OCI-LY7 (cell line): Measurements from ENCODE around the gene TTLL5. TPM values are rescaled to one million over a fixed set of nuclear protein-coding genes. Genes with fewer than 3 reads are reported as not detected.

ENCODE experiments used
- BruUV-seq: library from RNA; stranded (reverse); fragments of 400-500 nt; replicated peaks from 2 replicates; lab custom pipeline; 2021; lab: Mats Ljungman, UMichigan
- CTCF ChIA-PET: fragments of 300-600 bp; sonication (Branson Sonifier 250); formaldehyde crosslinking; loops from one replicate; lab custom pipeline; 2022; ENCODE audit warnings: antibody characterized with exemption; ENCODE audit not compliant: unreplicated experiment; lab: Charles Lee
- POLR2A ChIA-PET: fragments of 300-600 bp; sonication (Branson Sonifier 250); formaldehyde crosslinking; loops from one replicate; lab custom pipeline; 2022; ENCODE audit warnings: antibody characterized with exemption; lab: Charles Lee
- DNase-seq: peaks from one replicate; pipeline ENCODE4 v3.0.0-alpha.2; 2015; ENCODE audit warnings: low spot score
- H2AFZ ChIP-seq: fragments of 200-600 bp; sonication (generic), shearing (Covaris generic); 2 replicates; pipeline ENCODE4 v1.6.1; 2014; ENCODE audit warnings: mild to moderate bottlenecking, antibody characterized with exemption, low read length, moderate library complexity
- H3K27ac ChIP-seq: fragments of 200-600 bp; sonication (generic); 2 replicates; pipeline ENCODE4 v1.5.1; 2014; ENCODE audit warnings: mixed run types, low read depth, mild to moderate bottlenecking, moderate library complexity, low read length, inconsistent platforms; ENCODE audit not compliant: poor library complexity, severe bottlenecking
- H3K36me3 ChIP-seq: fragments of 200-600 bp; sonication (generic); 2 replicates; pipeline ENCODE4 v1.6.1; 2014; ENCODE audit warnings: mild to moderate bottlenecking, antibody characterized with exemption, low read length, moderate library complexity, mixed read lengths; ENCODE audit not compliant: insufficient read depth
- H3K4me1 ChIP-seq: fragments of 200-600 bp; sonication (generic); 2 replicates; pipeline ENCODE4 v1.5.1; 2014; ENCODE audit warnings: mild to moderate bottlenecking, low read length; ENCODE audit not compliant: insufficient read depth, poor library complexity, severe bottlenecking
- H3K4me2 ChIP-seq: fragments of 200-600 bp; sonication (generic); 2 replicates; pipeline ENCODE4 v1.6.1; 2014; ENCODE audit warnings: mild to moderate bottlenecking, low read length
- H3K4me3 ChIP-seq: fragments of 200-600 bp; sonication (generic); 2 replicates; pipeline ENCODE4 v1.5.1; 2014; ENCODE audit warnings: mild to moderate bottlenecking, low read depth, low read length; ENCODE audit not compliant: poor library complexity, severe bottlenecking
- H3K79me2 ChIP-seq: fragments of 200-600 bp; sonication (generic); 2 replicates; pipeline ENCODE4 v1.6.1; 2016; ENCODE audit warnings: low read depth, mild to moderate bottlenecking, low read length, moderate library complexity, mixed read lengths; ENCODE audit not compliant: insufficient read depth
- H3K9me2 ChIP-seq: fragments of 200-600 bp; sonication (generic); 2 replicates; pipeline ENCODE4 v1.6.1; 2016; ENCODE audit warnings: mild to moderate bottlenecking, low read length, mixed read lengths; ENCODE audit not compliant: insufficient read depth
- H3K9me3 ChIP-seq: fragments of 200-600 bp; sonication (generic); 2 replicates; pipeline ENCODE4 v1.6.1; 2014; ENCODE audit warnings: mild to moderate bottlenecking, mixed run types, low read length, mixed read lengths
- H4K20me1 ChIP-seq: fragments of 200-600 bp; sonication (generic); 2 replicates; pipeline ENCODE4 v1.6.1; 2014; ENCODE audit warnings: mild to moderate bottlenecking, antibody characterized with exemption, low read length, moderate library complexity, mixed read lengths; ENCODE audit not compliant: insufficient read depth
- EZH2phosphoT487 ChIP-seq: fragments of 200-600 bp; sonication (generic); IDR thresholded peaks from 2 replicates; pipeline ENCODE4 v1.6.1; 2018; ENCODE audit warnings: low read depth, borderline replicate concordance, mild to moderate bottlenecking, mixed run types, antibody characterized with exemption, low read length, moderate library complexity, mixed read lengths
- intact Hi-C: fragments of 100-400 bp; cut with micrococcal nuclease; formaldehyde crosslinking; loops from one replicate; pipeline ENCODE4 v1.10.0; 2022; ENCODE audit not compliant: unreplicated experiment
- total RNA-seq, 2 experiments: library from RNA; depleted of rRNA in 1 of 2; stranded (reverse); fragments of >200 nt in 1 of 2; shearing (Covaris generic) in 1 of 2; gene quantifications; 2 replicates each; pipeline ENCODE4 v1.2.3, GENCODE V29; 2014 to 2022
- TF ChIP-seq, protein P1 (sequence below): fragments of 200-600 bp; sonication (generic); conservative IDR thresholded peaks from 2 replicates; pipeline ENCODE4 v1.5.1; 2014; ENCODE audit warnings: mild to moderate bottlenecking, antibody characterized with exemption, low read length, moderate library complexity, mixed read lengths

TTLL5 gene
- total RNA-seq, 2 experiments from 2014 or later, result 34.3 to 55.6 TPM

DNA sequence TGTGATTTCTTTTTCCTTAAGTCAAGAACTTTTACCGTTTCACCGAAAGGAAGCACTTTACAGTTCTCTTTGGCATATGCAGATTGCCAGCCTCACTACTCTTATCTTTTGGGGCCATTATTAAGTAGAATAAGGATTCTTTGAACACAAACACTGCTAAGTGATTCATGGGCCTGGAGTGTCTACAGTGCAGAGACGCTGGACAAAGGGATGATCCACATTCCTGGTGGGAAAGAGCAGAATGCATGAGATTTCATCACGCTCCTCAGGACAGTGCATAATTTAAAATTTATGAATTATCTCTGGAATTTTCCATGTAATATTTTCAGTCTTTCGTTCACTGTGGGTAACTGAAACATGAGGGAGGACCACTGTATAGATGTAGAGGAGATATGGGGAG, 90.2 kb downstream of the TTLL5 start:
- Histone ChIP-seq H2AFZ (no peak overlapping the region), H3K79me2 (no peaks in the 10 kb centered on the region), H3K36me3 (peaks cover 58% of the 10 kb centered on the region), H3K4me3 (no peak overlapping the region), H3K4me1 (no peaks in the 10 kb centered on the region), H3K9me3 (no peaks in the 10 kb centered on the region), H4K20me1 (no peaks in the 10 kb centered on the region), H3K27ac (no peak overlapping the region), H3K9me2 (no peaks in the 10 kb centered on the region), H3K4me2 (no peak overlapping the region)
- no peak for TF ChIP-seq EZH2phosphoT487
- TF ChIP-seq, protein P1, sequence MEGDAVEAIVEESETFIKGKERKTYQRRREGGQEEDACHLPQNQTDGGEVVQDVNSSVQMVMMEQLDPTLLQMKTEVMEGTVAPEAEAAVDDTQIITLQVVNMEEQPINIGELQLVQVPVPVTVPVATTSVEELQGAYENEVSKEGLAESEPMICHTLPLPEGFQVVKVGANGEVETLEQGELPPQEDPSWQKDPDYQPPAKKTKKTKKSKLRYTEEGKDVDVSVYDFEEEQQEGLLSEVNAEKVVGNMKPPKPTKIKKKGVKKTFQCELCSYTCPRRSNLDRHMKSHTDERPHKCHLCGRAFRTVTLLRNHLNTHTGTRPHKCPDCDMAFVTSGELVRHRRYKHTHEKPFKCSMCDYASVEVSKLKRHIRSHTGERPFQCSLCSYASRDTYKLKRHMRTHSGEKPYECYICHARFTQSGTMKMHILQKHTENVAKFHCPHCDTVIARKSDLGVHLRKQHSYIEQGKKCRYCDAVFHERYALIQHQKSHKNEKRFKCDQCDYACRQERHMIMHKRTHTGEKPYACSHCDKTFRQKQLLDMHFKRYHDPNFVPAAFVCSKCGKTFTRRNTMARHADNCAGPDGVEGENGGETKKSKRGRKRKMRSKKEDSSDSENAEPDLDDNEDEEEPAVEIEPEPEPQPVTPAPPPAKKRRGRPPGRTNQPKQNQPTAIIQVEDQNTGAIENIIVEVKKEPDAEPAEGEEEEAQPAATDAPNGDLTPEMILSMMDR, result no peak
- ChIA-PET POLR2A (no interaction called here), CTCF (no interaction called here)
- no peak for DNase-seq
- intact Hi-C loops, result no loop called here
- BruUV-seq, result no TSS peak

DNA sequence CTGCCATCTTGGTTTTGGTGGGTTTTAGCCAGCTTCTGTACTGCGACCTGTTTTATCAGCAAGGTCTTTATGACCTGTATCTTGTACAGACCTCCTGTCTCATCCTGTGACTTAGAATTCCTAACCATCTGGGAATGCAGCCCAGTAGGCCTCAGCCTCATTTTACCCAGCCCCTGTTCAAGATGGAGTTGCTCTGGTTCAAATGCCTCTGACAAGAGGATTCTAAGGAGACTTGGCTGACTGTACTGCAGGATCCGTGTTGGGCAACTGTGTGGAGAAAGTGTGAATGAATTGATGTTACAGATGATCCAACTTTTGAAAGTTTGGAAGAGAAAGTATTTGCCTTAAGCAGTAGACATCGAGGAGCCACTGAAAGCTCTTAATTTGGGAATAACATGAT, 91.0 kb downstream of the TTLL5 start:
- no peak overlapping the region for H3K4me2 ChIP-seq
- H3K27ac ChIP-seq, result no peak overlapping the region
- no peak overlapping the region for H2AFZ ChIP-seq
- no peaks in the 10 kb centered on the region for H3K79me2 ChIP-seq
- H3K9me3 ChIP-seq, result no peaks in the 10 kb centered on the region
- BruUV-seq, result no TSS peak
- DNase-seq, result no peak
- POLR2A ChIA-PET, result interaction anchor here (0.9 kb wide), 1 partner anchor 22 kb away, joined by 3 read pairs; no protein-coding TSS in a partner anchor
- no peaks in the 10 kb centered on the region for H3K4me1 ChIP-seq
- no peaks in the 10 kb centered on the region for H3K9me2 ChIP-seq
- peaks cover 50% of the 10 kb centered on the region for H3K36me3 ChIP-seq
- CTCF ChIA-PET, result no interaction called here
- TF ChIP-seq, protein P1, result no peak
- TF ChIP-seq EZH2phosphoT487, result no peak
- H3K4me3 ChIP-seq, result no peak overlapping the region
- intact Hi-C loops, result no loop called here
- no peaks in the 10 kb centered on the region for H4K20me1 ChIP-seq

DNA sequence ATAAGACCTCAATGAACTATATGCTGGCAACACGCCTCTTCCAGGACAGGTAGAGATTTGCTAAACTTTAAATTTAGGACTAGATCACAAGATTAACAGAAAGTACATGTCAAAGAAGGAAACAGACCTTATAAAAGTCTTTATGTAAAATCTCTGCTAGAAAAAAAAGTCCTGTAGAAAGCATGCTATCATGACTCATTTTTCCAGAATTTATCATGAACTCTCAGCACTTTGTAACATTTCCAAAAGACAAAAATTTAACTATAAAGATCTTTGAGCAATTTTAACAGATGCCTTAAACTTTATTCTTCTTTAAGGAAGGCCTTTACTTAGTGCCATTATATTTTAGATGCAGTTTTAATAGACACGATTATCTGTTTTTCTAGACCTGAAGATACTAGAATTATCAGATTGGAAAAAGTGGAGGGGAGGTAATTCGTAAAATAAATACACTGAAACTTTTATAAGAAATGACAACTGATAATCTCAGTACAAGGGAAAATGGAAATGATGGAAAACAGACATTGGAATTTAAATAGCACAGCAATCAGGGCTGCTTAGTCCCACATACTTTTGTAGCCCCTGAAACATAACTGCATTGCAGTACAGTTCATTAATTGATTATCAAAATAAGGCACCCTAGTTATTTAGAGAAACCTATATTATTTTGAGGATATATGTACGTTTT, 92.0 kb downstream of the TTLL5 start:
- no peak for DNase-seq
- Histone ChIP-seq H3K4me1 (no peaks in the 10 kb centered on the region), H3K36me3 (peaks cover 46% of the 10 kb centered on the region), H4K20me1 (no peaks in the 10 kb centered on the region), H3K4me2 (no peak overlapping the region), H3K79me2 (no peaks in the 10 kb centered on the region), H3K9me2 (no peaks in the 10 kb centered on the region), H2AFZ (no peak overlapping the region), H3K27ac (no peak overlapping the region), H3K4me3 (no peak overlapping the region), H3K9me3 (no peaks in the 10 kb centered on the region)
- TF ChIP-seq, protein P1, result no peak
- no peak for TF ChIP-seq EZH2phosphoT487
- POLR2A ChIA-PET, result no interaction called here
- BruUV-seq, result no TSS peak
- CTCF ChIA-PET, result no interaction called here
- intact Hi-C loops, result no loop called here
